HepG2 (cell line): ENCODE measurements around the gene UBE2S. TPM values are rescaled to one million over a fixed set of nuclear protein-coding genes. Genes with fewer than 3 reads are reported as not detected.

Source experiments
- CEBPG ChIP-seq: IDR thresholded peaks from 2 replicates; pipeline ENCODE4 v1.6.1; 2016
- GPN1 ChIP-seq: sonication (generic); formaldehyde crosslinking; IDR thresholded peaks from 2 replicates; pipeline ENCODE4 v1.5.1; 2020; ENCODE audit warnings: missing genetic modification reagents, borderline replicate concordance
- ISL2 ChIP-seq: sonication (generic); formaldehyde crosslinking; IDR thresholded peaks from 2 replicates; pipeline ENCODE4 v1.5.0; 2020; ENCODE audit warnings: missing genetic modification reagents
- LCORL ChIP-seq, 2 experiments: fragments of 450-650 bp in 1 of 2; sonication (generic) in 1 of 2; formaldehyde crosslinking in 1 of 2; IDR thresholded peaks; 2 replicates each; pipeline versions ENCODE4 v1.5.0 to v1.6.1; 2017 to 2020; ENCODE audit warnings: antibody characterized with exemption in 1 of 2, missing genetic modification reagents in 1 of 2
- NFRKB ChIP-seq: fragments of 450-650 bp; IDR thresholded peaks from 2 replicates; pipeline ENCODE4 v1.6.1; 2017
- POLR2A ChIP-seq, 2 experiments: IDR thresholded peaks; 2 replicates each; pipeline ENCODE4 v1.6.1; 2011; ENCODE audit warnings: low read depth in 2 of 2, low read length in 2 of 2, mild to moderate bottlenecking in 1 of 2, moderate library complexity in 1 of 2; ENCODE audit not compliant: insufficient read depth in 1 of 2
- RFXANK ChIP-seq: IDR thresholded peaks from 2 replicates; pipeline ENCODE4 v1.6.1; 2016
- SETDB1 ChIP-seq: sonication (generic); formaldehyde crosslinking; IDR thresholded peaks from 2 replicates; pipeline ENCODE4 v1.5.1; 2020; ENCODE audit warnings: missing genetic modification reagents, mild to moderate bottlenecking, borderline replicate concordance
- ZNF225 ChIP-seq: sonication (generic); formaldehyde crosslinking; IDR thresholded peaks from 2 replicates; pipeline ENCODE4 v1.4.0; 2020; ENCODE audit warnings: mild to moderate bottlenecking, missing genetic modification reagents
- ZNF260 ChIP-seq: sonication (generic); formaldehyde crosslinking; IDR thresholded peaks from 2 replicates; pipeline ENCODE4 v1.4.0; 2020; ENCODE audit warnings: missing genetic modification reagents, low read depth, mild to moderate bottlenecking, borderline replicate concordance
- ZNF547 ChIP-seq: sonication (generic); formaldehyde crosslinking; IDR thresholded peaks from 2 replicates; pipeline ENCODE4 v1.5.1; 2020; ENCODE audit warnings: mild to moderate bottlenecking, missing genetic modification reagents
- ZNF569 ChIP-seq: sonication (generic); formaldehyde crosslinking; IDR thresholded peaks from 2 replicates; pipeline ENCODE4 v1.5.0; 2020; ENCODE audit warnings: mild to moderate bottlenecking, missing genetic modification reagents, moderate library complexity, borderline replicate concordance
- ZNF713 ChIP-seq: sonication (generic); formaldehyde crosslinking; IDR thresholded peaks from 2 replicates; pipeline ENCODE4 v1.4.0; 2020; ENCODE audit warnings: mild to moderate bottlenecking, missing genetic modification reagents
- polyA plus RNA-seq, 8 experiments: library from polyadenylated mRNA; depleted of rRNA in 3 of 8; stranded (reverse) in 7 of 8; unstranded in 1 of 8; fragments of >200 nt; fragmentation: Illumina TruSeq in 4 of 8; extraction: Trizol in 4 of 8; gene quantifications; 2 replicates each; pipeline versions ENCODE4 v1.2.1 to v1.2.3, GENCODE V29; 2011 to 2016; ENCODE audit warnings: low read depth in 4 of 8, missing spikeins in 1 of 8, mixed read lengths in 1 of 8; ENCODE audit not compliant: insufficient read depth in 1 of 8
- total RNA-seq, 5 experiments: library from RNA; depleted of rRNA; stranded (reverse); fragments of >200 nt; fragmentation: Illumina TruSeq; extraction: Trizol; gene quantifications; 2 replicates each; pipeline ENCODE4 v1.2.3, GENCODE V29; 2016; ENCODE audit warnings: low read depth in 1 of 5
- TF ChIP-seq, protein P1 (sequence below): sonication (generic); formaldehyde crosslinking; IDR thresholded peaks from 2 replicates; pipeline ENCODE4 v1.5.1; 2020; ENCODE audit warnings: missing genetic modification reagents, mild to moderate bottlenecking, borderline replicate concordance
- TF ChIP-seq, protein P2 (sequence below): sonication (generic); formaldehyde crosslinking; IDR thresholded peaks from 2 replicates; pipeline ENCODE4 v1.4.0; 2020; ENCODE audit warnings: mild to moderate bottlenecking, missing genetic modification reagents
- TF ChIP-seq, protein P3 (sequence below): sonication (generic); formaldehyde crosslinking; IDR thresholded peaks from 2 replicates; pipeline ENCODE4 v1.4.0; 2020; ENCODE audit warnings: missing genetic modification reagents
- TF ChIP-seq, protein P4 (sequence below): sonication (generic); formaldehyde crosslinking; IDR thresholded peaks from 2 replicates; pipeline ENCODE4 v1.4.0; 2020; ENCODE audit warnings: mild to moderate bottlenecking, missing genetic modification reagents, borderline replicate concordance
- TF ChIP-seq, protein P5 (sequence below): sonication (generic); formaldehyde crosslinking; IDR thresholded peaks from 2 replicates; pipeline ENCODE4 v1.5.1; 2020; ENCODE audit warnings: mild to moderate bottlenecking, moderate library complexity, missing genetic modification reagents
- TF ChIP-seq, protein P6 (sequence below): sonication (generic); formaldehyde crosslinking; IDR thresholded peaks from 2 replicates; pipeline ENCODE4 v1.9.0; 2022; ENCODE audit warnings: low read depth, missing genetic modification reagents

Gene UBE2S
- total and polyA plus RNA-seq, 2 of the 13 experiments (the other 11 are each of a cell fraction or from before 2014, with no cell fraction given): 32.2 to 39.3 TPM

DNA sequence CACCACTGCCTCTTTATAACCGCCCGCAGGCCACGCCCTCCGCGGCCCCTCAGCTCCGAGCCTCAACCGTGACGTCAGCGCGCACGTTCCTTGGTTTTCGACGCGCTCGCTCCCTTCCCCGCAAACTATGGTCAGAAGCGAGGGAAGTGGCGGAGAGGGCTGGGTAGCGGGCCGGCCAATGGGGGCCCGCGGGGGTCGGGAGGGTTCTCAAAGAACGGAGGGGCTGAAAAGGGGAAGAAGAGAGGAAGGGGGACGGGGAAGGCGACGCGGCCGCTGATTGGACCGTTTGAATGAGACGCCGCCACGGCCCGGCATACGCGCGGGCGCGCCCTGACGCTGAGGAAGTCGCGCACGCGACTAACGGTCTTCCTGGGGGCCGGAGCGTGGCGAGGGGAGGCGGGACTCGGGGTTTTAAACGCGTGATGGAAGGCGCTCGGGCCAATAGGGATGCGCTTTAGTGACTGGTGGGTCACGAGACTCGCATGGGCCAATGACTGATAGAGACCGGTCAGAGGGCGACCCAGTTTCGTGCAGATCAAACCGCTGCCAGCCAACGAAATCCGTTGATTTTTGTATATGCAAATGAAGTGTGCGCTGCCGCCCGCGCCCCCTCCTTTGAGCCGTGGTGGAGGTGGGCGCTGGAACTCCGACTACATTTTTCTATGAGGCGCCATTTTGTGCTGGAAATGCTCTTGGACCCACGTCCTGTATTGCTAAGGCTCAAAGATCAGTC is 378 bp upstream of the UBE2S start (continued):
- TF ChIP-seq, protein P1, sequence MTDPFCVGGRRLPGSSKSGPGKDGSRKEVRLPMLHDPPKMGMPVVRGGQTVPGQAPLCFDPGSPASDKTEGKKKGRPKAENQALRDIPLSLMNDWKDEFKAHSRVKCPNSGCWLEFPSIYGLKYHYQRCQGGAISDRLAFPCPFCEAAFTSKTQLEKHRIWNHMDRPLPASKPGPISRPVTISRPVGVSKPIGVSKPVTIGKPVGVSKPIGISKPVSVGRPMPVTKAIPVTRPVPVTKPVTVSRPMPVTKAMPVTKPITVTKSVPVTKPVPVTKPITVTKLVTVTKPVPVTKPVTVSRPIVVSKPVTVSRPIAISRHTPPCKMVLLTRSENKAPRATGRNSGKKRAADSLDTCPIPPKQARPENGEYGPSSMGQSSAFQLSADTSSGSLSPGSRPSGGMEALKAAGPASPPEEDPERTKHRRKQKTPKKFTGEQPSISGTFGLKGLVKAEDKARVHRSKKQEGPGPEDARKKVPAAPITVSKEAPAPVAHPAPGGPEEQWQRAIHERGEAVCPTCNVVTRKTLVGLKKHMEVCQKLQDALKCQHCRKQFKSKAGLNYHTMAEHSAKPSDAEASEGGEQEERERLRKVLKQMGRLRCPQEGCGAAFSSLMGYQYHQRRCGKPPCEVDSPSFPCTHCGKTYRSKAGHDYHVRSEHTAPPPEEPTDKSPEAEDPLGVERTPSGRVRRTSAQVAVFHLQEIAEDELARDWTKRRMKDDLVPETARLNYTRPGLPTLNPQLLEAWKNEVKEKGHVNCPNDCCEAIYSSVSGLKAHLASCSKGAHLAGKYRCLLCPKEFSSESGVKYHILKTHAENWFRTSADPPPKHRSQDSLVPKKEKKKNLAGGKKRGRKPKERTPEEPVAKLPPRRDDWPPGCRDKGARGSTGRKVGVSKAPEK (CRISPR knock-in tag): no peak
- TF ChIP-seq, protein P2, sequence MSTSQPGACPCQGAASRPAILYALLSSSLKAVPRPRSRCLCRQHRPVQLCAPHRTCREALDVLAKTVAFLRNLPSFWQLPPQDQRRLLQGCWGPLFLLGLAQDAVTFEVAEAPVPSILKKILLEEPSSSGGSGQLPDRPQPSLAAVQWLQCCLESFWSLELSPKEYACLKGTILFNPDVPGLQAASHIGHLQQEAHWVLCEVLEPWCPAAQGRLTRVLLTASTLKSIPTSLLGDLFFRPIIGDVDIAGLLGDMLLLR (CRISPR knock-in tag): peak; percentile 82; the same call in 1 of the 2 replicates
- TF ChIP-seq GPN1: no peak
- peak; percentile 66 for TF ChIP-seq ISL2 (CRISPR knock-in tag)
- TF ChIP-seq, protein P3, sequence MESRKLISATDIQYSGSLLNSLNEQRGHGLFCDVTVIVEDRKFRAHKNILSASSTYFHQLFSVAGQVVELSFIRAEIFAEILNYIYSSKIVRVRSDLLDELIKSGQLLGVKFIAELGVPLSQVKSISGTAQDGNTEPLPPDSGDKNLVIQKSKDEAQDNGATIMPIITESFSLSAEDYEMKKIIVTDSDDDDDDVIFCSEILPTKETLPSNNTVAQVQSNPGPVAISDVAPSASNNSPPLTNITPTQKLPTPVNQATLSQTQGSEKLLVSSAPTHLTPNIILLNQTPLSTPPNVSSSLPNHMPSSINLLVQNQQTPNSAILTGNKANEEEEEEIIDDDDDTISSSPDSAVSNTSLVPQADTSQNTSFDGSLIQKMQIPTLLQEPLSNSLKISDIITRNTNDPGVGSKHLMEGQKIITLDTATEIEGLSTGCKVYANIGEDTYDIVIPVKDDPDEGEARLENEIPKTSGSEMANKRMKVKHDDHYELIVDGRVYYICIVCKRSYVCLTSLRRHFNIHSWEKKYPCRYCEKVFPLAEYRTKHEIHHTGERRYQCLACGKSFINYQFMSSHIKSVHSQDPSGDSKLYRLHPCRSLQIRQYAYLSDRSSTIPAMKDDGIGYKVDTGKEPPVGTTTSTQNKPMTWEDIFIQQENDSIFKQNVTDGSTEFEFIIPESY (CRISPR knock-in tag): 0 out of 2 replicates have a peak, but pooled peaks have one; percentile 6
- no peak for TF ChIP-seq RFXANK (CRISPR knock-in tag)
- no peak for TF ChIP-seq ZNF569
- TF ChIP-seq, protein P4, sequence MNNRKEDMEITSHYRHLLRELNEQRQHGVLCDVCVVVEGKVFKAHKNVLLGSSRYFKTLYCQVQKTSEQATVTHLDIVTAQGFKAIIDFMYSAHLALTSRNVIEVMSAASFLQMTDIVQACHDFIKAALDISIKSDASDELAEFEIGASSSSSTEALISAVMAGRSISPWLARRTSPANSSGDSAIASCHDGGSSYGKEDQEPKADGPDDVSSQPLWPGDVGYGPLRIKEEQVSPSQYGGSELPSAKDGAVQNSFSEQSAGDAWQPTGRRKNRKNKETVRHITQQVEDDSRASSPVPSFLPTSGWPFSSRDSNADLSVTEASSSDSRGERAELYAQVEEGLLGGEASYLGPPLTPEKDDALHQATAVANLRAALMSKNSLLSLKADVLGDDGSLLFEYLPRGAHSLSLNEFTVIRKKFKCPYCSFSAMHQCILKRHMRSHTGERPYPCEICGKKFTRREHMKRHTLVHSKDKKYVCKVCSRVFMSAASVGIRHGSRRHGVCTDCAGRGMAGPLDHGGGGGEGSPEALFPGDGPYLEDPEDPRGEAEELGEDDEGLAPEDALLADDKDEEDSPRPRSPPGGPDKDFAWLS (CRISPR knock-in tag): no peak
- TF ChIP-seq CEBPG (CRISPR knock-in tag): no peak
- no peak for TF ChIP-seq ZNF547 (CRISPR knock-in tag)
- TF ChIP-seq ZNF225: no peak
- no peak for TF ChIP-seq ZNF713 (CRISPR knock-in tag)
- TF ChIP-seq, protein P5, sequence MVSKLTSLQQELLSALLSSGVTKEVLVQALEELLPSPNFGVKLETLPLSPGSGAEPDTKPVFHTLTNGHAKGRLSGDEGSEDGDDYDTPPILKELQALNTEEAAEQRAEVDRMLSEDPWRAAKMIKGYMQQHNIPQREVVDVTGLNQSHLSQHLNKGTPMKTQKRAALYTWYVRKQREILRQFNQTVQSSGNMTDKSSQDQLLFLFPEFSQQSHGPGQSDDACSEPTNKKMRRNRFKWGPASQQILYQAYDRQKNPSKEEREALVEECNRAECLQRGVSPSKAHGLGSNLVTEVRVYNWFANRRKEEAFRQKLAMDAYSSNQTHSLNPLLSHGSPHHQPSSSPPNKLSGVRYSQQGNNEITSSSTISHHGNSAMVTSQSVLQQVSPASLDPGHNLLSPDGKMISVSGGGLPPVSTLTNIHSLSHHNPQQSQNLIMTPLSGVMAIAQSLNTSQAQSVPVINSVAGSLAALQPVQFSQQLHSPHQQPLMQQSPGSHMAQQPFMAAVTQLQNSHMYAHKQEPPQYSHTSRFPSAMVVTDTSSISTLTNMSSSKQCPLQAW (CRISPR knock-in tag): peak; percentile 63; the same call in 1 of the 2 replicates
- TF ChIP-seq, protein P6, sequence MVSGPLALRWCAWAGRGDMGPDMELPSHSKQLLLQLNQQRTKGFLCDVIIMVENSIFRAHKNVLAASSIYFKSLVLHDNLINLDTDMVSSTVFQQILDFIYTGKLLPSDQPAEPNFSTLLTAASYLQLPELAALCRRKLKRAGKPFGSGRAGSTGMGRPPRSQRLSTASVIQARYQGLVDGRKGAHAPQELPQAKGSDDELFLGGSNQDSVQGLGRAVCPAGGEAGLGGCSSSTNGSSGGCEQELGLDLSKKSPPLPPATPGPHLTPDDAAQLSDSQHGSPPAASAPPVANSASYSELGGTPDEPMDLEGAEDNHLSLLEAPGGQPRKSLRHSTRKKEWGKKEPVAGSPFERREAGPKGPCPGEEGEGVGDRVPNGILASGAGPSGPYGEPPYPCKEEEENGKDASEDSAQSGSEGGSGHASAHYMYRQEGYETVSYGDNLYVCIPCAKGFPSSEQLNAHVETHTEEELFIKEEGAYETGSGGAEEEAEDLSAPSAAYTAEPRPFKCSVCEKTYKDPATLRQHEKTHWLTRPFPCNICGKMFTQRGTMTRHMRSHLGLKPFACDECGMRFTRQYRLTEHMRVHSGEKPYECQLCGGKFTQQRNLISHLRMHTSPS (CRISPR knock-in tag): no peak
- TF ChIP-seq SETDB1: no peak
- TF ChIP-seq LCORL (IDR thresholded peaks at IDR 0.05): no peak
- TF ChIP-seq LCORL (CRISPR knock-in tag; IDR thresholded peaks at IDR 0.05): no peak
- no peak for TF ChIP-seq ZNF260 (CRISPR knock-in tag)
- no peak for TF ChIP-seq POLR2A (IDR thresholded peaks at IDR 0.05; ENCODE audit: insufficient read depth in 1 of 2, low read depth in 2 of 2, low read length in 2 of 2)
- no peak for TF ChIP-seq NFRKB
